GM13977 (cell line): ENCODE results near the gene CYTH4.

ENCODE experiments used
- DNase-seq: peaks from one replicate; pipeline ENCODE4 v3.0.0; 2012; ENCODE audit warnings: low spot score
- CTCF ChIP-seq: IDR thresholded peaks from 2 replicates; pipeline ENCODE4 v1.5.1; 2012; ENCODE audit warnings: mild to moderate bottlenecking, control low read depth; ENCODE audit not compliant: insufficient read depth; ENCODE audit errors: extremely low read depth, missing control alignments
- in situ Hi-C: fragments of 300-500 bp; cut with MboI; formaldehyde crosslinking; loops from one replicate; pipeline ENCODE4 v1.12.0; 2022; ENCODE audit warnings: low sequenced_read_pairs, low pct_unique_long_range_greater_than_20kb, mixed read lengths, inconsistent platforms; ENCODE audit not compliant: unreplicated experiment

Gene CYTH4

DNA sequence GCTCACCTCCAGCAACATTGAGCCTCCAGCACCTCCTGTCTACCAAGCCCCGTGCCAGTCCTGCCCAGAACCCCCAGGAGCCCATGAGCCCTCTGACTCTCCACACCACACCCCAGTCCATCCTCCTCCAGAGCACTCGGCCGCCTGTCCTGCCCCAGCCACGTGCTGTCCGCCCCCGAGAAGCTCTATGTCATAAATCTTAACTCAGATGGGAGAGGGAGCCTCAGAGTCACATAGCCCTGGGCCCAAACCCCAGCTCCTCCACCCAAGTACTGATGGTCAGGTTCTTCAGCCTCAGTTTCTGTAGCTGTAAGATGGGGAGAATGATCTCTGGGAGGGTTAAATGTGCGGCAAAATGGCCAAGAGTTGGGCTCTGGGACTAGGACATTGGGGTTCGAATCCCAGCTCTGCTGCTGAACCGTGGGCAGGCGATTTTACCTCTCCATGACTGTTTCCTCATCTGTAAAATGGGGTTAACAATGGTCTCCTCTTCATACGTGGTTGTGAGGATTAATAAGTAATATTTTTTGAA lies 27.8 kb downstream of the CYTH4 start:
- no peak for TF ChIP-seq CTCF
- in situ Hi-C loops, result no loop called here
- no peak for DNase-seq

DNA sequence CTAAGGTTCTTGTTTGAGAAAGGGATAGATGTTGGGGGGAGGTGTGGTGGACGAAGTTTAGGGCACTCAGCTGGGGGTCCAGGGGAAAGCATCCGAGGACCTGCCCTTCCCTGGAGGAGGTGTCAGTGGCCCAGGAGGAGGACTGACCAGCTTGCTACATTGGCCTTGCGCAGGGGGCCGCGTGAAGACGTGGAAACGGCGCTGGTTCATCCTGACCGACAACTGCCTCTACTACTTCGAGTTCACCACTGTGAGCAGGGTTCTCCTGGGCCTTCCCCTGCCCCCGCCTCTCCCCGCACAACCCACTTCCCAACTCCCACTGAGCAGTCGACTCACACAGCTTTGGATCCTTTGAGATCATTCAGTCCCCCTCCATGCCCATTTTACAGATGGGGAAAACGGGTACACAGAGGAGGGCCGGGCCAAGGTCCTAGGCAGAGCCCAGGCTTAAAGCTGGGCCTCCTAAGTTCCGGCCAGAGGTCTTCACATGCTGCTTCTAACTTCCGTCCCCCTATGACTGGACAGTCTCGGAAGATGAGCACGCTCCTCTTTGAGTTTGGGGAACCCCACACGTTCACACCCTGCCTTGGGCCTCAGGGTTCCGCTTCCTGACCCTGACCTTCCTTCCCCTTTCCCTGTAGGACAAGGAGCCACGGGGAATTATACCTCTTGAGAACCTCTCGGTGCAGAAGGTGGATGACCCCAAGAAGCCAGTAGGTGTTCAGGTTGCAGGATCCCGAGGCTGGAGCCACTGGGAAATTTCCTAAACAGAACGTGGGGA lies 28.7 kb downstream of the CYTH4 start:
- in situ Hi-C loops, result no loop called here
- no peak for DNase-seq
- TF ChIP-seq CTCF, result no peak

DNA sequence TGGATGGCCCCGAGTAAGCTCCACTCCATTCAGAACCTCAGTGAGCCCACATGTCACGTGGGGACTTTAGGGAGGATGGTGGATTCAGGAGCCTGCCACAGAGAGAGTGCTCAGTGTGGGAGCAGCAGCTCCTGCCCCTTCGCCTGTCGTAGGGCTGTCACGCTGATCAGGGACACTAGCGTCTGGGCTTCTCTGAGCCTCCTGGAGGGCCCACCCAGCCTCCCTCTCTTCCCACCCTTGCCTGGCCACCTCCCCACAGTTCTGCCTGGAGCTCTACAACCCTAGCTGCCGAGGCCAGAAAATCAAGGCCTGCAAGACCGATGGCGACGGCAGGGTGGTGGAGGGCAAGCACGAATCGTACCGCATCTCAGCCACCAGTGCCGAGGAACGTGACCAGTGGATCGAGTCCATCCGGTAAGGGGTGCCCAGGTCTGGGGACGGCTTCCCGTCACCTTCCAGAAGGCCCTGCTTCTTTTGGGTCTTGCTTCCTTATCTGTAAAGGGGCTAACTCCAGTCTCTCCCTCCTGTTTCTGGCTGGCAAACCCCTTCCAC lies 29.5 kb downstream of the CYTH4 start:
- no peak for TF ChIP-seq CTCF
- in situ Hi-C loops, result no loop called here
- no peak for DNase-seq

- no peak for DNase-seq
- in situ Hi-C loops, result no loop called here
- no peak for TF ChIP-seq CTCF
Measured at GRCh38 chr22:37312549-37313183, 30.4 kb downstream of the CYTH4 start.

DNA sequence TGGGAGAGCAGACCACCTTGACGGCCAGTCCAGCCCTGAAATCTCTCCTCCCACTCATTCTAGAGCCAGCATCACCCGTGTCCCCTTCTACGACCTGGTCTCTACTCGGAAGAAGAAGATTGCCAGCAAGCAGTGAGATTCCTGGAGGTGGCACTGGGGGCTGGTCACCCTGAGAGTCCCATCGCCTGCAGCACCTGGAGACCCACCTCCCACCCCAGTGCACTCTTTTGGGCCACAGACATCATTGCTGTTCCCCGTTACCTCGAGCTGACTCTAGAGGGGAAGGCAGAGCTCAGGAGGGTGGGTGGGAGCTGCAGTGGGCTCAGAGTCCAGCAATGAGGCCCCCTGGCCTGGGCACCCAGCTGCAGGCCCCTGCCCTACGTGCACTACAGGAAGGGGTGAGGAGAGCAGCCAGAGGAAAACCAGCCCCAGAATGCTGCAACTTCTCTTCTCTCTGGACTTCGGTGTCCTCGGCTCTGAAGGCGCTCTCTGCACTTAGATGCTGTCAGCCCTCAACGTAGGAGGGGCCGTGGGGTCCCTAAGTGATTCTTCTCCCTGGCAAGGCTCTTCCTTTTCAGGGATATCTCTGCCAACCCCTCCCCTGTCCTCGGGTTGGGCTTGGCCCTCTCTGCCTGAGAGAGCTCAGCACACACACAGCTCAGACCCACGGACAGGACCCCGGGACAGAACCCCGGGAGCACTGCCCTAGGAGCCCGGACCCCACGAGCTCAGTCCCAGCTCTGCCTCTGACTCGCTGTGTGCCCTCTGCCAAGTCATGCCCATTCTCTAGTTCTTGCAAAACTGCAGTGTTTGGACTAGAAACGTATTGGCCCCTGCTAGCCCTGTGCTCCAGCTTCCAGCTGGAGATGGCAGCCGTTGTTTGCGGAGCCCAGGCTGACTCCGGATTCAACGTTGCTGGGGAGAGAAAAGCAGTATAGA lies 31.3 kb downstream of the CYTH4 start:
- no peak for TF ChIP-seq CTCF
- in situ Hi-C loops, result no loop called here
- DNase-seq, result no peak
